Skin of body (tissue), 2 donors: ENCODE results near the gene ARHGEF28. TPM values are rescaled to one million over a fixed set of nuclear protein-coding genes. Genes with fewer than 3 reads are reported as not detected.

Source experiments
- DNase-seq: peaks from one replicate; lab custom pipeline; 2025; lab: John Stamatoyannopoulos, UW
- total RNA-seq: library from RNA; depleted of rRNA; stranded (reverse); fragments of >200 nt; gene quantifications from one replicate; pipeline ENCODE4 v1.2.3, GENCODE V29; 2014

Gene ARHGEF28
- total RNA-seq, 1 donor from 2014 or later, result 19.2 TPM

GRCh38 chr5:73691302-73692080, 65.5 kb downstream of the ARHGEF28 start:
- DNase-seq, result no peak

GRCh38 chr5:73692166-73692640, 66.2 kb downstream of the ARHGEF28 start:
- no peak for DNase-seq

- no peak for DNase-seq
Observed at GRCh38 chr5:73692981-73693380, 67.0 kb downstream of the ARHGEF28 start.

GRCh38 chr5:73693573-73694061, 67.6 kb downstream of the ARHGEF28 start:
- DNase-seq, result no peak

GRCh38 chr5:73694089-73694488, 68.1 kb downstream of the ARHGEF28 start:
- no peak for DNase-seq

GRCh38 chr5:73698011-73698410, 72.0 kb downstream of the ARHGEF28 start:
- no peak for DNase-seq

- DNase-seq, result no peak
Observed at GRCh38 chr5:73701566-73701965, 75.6 kb downstream of the ARHGEF28 start.

- no peak for DNase-seq
Observed at GRCh38 chr5:73702534-73702933, 76.5 kb downstream of the ARHGEF28 start.

- DNase-seq, result no peak
Observed at GRCh38 chr5:73702951-73703350, 77.0 kb downstream of the ARHGEF28 start.

GRCh38 chr5:73705364-73705763, 79.4 kb downstream of the ARHGEF28 start:
- no peak for DNase-seq

- no peak for DNase-seq
Observed at GRCh38 chr5:73706963-73707362, 81.0 kb downstream of the ARHGEF28 start.

GRCh38 chr5:73709536-73710129, 83.6 kb downstream of the ARHGEF28 start:
- DNase-seq, result no peak

- DNase-seq, result no peak
Observed at GRCh38 chr5:73716284-73716808, 90.3 kb downstream of the ARHGEF28 start.

GRCh38 chr5:73718762-73719161, 92.8 kb downstream of the ARHGEF28 start:
- DNase-seq, result no peak

GRCh38 chr5:73719632-73720031, 93.6 kb downstream of the ARHGEF28 start:
- DNase-seq, result no peak

- DNase-seq, result peak; percentile 30
Observed at GRCh38 chr5:73722231-73722630, 96.2 kb downstream of the ARHGEF28 start.

- no peak for DNase-seq
Observed at GRCh38 chr5:73726071-73726470, 100.1 kb downstream of the ARHGEF28 start.

GRCh38 chr5:73726606-73727231, 100.7 kb downstream of the ARHGEF28 start:
- no peak for DNase-seq

GRCh38 chr5:73727470-73727869, 101.5 kb downstream of the ARHGEF28 start:
- DNase-seq, result no peak

- DNase-seq, result no peak
Observed at GRCh38 chr5:73728493-73729273, 102.7 kb downstream of the ARHGEF28 start.

GRCh38 chr5:73729329-73729728, 103.3 kb downstream of the ARHGEF28 start:
- DNase-seq, result no peak
